ENCODE results near the gene ZG16B.

Gene ZG16B

DNA sequence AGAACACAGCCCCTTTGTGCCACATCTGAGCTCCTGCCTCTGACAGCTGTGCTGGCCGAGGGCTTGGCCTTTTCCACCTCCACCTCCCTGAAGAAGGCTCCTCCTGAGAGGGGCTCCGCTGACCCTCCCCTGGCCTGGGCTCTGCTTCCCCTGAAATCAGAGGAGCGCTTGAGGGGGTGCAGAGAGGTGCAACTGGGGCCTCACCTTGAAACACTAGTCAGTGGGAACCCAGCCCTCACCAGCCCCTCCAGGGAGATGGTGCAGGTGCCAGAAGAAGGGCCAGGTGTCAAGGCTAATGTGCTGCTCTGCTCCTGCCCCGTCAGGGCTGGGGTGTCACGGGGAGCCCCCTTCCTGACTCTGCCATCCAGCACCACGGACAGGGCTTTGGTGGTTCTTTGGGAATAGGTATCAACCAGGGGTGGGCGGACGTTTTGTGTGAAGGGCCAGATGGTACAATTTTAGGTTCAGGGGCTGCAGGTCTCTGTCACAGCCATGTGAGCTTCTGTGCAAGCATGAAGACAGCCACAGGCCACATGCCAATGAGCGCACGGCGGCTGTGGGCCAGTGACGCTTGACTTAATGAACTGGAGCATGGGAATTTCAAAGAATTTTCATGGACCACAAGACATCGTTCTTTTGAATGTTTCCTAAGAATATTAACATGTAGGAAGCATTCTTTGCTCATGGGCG is 2.1 kb upstream of the ZG16B start:
- no peak overlapping the region for H3K27ac Mint-ChIP-seq
- no peaks in the 10 kb centered on the region for H3K9me3 Mint-ChIP-seq
- no peak overlapping the region for H3K4me3 Mint-ChIP-seq
- H3K27me3 Mint-ChIP-seq, result no peaks in the 10 kb centered on the region
- H3K36me3 Mint-ChIP-seq, result no peaks in the 10 kb centered on the region
- H3K4me1 Mint-ChIP-seq, result no peaks in the 10 kb centered on the region

DNA sequence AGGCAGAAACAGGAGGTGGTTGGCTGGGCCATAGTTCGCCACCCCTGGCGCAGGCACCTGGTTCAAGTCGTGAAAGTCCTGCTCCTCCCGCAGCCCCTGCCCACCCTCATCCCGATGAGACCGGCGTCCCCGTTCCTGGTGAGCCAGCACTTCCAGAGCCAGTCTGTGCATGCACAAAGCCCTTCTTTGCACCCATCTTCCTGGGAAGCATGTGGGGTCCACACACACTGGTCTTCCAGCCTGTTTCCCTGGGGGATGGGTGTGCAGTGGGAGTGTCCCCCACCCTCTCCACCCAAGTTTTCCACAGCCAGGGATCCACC is 1.6 kb upstream of the ZG16B start:
- no peaks in the 10 kb centered on the region for H3K36me3 Mint-ChIP-seq
- no peak overlapping the region for H3K4me3 Mint-ChIP-seq
- no peaks in the 10 kb centered on the region for H3K27me3 Mint-ChIP-seq
- no peaks in the 10 kb centered on the region for H3K4me1 Mint-ChIP-seq
- no peak overlapping the region for H3K27ac Mint-ChIP-seq
- H3K9me3 Mint-ChIP-seq, result no peaks in the 10 kb centered on the region

DNA sequence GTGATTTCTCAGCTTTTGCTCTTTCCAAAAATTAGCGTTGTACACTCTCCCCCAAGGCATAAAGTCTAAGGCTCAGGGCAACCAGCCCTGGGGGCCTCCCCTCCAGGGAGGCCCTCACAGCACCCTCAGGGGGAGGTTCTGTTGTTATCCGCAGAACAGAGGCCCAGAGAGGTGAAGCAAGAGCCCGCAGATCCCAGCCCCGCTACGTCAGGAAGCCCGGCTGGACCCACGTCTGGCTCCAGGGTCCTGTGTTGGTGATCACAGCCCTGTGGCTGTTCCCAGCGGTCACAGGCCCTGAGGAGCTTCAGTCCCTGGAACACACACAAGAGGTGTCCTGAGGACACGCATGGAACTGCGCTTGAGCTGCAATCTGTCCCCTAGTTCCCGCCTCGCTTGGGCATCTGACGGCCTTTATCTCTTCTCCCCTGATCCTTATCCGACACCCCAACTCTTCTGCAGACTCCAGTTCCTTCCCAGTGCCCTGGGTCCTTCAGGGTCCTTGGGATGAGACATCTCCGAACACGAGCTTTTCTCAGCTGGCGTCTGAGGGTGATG is 1.1 kb upstream of the ZG16B start:
- Mint-ChIP-seq H3K4me3 (no peak overlapping the region), H3K36me3 (no peaks in the 10 kb centered on the region), H3K9me3 (no peaks in the 10 kb centered on the region), H3K27ac (no peak overlapping the region), H3K4me1 (no peaks in the 10 kb centered on the region), H3K27me3 (no peaks in the 10 kb centered on the region)

GRCh38 chr16:2830355-2830695 is 222 bp downstream of the ZG16B start:
- Mint-ChIP-seq H3K36me3 (no peaks in the 10 kb centered on the region), H3K9me3 (no peaks in the 10 kb centered on the region), H3K4me1 (no peaks in the 10 kb centered on the region), H3K4me3 (no peak overlapping the region), H3K27me3 (no peaks in the 10 kb centered on the region), H3K27ac (no peak overlapping the region)

DNA sequence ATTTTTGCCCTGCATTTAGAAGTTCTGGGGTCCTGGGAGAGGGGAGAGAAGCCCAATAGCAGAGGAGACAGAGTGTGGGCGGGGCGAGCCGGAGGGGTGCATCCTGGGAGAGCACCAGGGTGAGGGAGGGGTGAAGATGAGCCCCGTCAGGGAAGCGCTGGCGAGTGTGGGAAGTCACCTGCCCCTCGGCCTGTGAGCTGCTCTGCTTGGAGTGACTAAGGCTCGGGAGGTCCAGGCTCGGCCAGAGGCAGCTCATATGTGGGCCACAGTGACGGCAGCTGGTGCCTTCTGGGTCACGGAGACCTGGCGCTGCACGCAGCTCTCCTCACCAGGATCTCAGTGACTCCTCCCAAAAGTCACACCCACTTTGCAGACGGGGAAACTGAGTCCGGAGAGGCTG is 1.1 kb downstream of the ZG16B start:
- Mint-ChIP-seq H3K27ac (no peak overlapping the region), H3K36me3 (no peaks in the 10 kb centered on the region), H3K27me3 (no peaks in the 10 kb centered on the region), H3K4me1 (no peaks in the 10 kb centered on the region), H3K4me3 (no peak overlapping the region), H3K9me3 (no peaks in the 10 kb centered on the region)

DNA sequence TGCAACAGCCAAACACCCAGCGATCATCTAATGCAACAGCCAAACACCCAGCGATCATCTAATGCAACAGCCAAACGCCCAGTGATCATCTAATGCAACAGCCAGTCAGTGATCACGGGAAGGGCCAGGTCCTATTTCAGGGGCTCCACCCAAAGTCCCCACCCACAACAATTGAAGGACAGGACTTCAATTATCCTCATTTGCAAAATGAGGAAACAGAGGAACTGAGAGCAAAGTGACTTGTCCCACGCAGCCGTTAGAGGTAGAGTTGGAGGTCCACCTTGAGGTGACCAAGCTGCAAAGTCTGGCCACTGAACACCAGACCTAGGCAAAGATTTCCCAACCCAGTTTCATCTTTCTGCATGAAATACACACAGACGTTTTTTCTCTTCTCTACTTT is 3.7 kb downstream of the ZG16B start:
- Mint-ChIP-seq H3K4me1 (peaks cover 5% of the 10 kb centered on the region), H3K36me3 (no peaks in the 10 kb centered on the region), H3K27ac (no peak overlapping the region), H3K27me3 (no peaks in the 10 kb centered on the region), H3K9me3 (no peaks in the 10 kb centered on the region), H3K4me3 (no peak overlapping the region)

GRCh38 chr16:2834968-2835367 is 4.9 kb downstream of the ZG16B start:
- H3K4me3 Mint-ChIP-seq, result no peak overlapping the region
- no peaks in the 10 kb centered on the region for H3K9me3 Mint-ChIP-seq
- H3K27ac Mint-ChIP-seq, result no peak overlapping the region
- H3K4me1 Mint-ChIP-seq, result peaks cover 15% of the 10 kb centered on the region
- H3K27me3 Mint-ChIP-seq, result no peaks in the 10 kb centered on the region
- no peaks in the 10 kb centered on the region for H3K36me3 Mint-ChIP-seq

GRCh38 chr16:2835638-2836493 is 5.8 kb downstream of the ZG16B start:
- Mint-ChIP-seq H3K9me3 (no peaks in the 10 kb centered on the region), H3K4me3 (no peak overlapping the region), H3K4me1 (peaks cover 15% of the 10 kb centered on the region), H3K27me3 (no peaks in the 10 kb centered on the region), H3K27ac (no peak overlapping the region), H3K36me3 (no peaks in the 10 kb centered on the region)

DNA sequence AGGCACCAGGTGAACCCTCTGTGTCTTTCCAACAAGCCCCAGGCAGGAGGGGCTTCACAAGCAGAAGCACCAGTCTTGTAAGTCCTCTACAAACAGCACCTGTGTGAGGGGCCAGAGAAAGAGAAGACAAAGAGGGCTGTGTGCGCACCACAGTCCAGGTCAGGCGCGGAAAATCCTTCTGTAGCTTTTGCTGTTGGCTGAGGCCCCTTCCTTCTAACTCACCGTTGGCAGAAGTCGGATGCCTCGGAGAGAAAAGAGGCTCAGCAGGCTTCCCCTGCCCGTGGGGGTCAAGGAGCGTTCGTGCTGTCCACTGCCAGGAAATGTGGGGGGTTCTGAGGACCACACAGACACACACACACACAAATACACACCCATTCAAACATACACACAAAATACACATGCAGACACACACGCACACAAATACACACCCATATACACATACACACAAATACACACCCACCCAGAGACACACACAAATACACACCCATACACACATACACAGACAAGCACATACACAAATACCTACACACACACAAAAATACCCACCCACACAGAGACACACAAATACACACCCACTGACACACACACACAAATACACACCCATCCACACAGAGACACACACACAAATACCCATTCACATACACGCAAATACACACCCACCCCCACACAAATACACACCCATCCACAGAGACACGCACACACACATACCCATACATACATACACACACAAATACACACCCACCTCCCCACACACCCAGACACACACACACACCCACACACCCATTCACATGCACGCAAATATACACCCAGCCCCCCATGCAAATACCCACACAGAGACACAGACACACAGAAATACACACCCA is 6.8 kb downstream of the ZG16B start:
- peaks cover 23% of the 10 kb centered on the region for H3K4me1 Mint-ChIP-seq
- no peak overlapping the region for H3K27ac Mint-ChIP-seq
- H3K4me3 Mint-ChIP-seq, result no peak overlapping the region
- no peaks in the 10 kb centered on the region for H3K9me3 Mint-ChIP-seq
- H3K27me3 Mint-ChIP-seq, result no peaks in the 10 kb centered on the region
- no peaks in the 10 kb centered on the region for H3K36me3 Mint-ChIP-seq

GRCh38 chr16:2838928-2839327 is 8.8 kb downstream of the ZG16B start:
- no peak overlapping the region for H3K27ac Mint-ChIP-seq
- no peaks in the 10 kb centered on the region for H3K36me3 Mint-ChIP-seq
- no peaks in the 10 kb centered on the region for H3K27me3 Mint-ChIP-seq
- H3K4me3 Mint-ChIP-seq, result no peak overlapping the region
- H3K9me3 Mint-ChIP-seq, result no peaks in the 10 kb centered on the region
- H3K4me1 Mint-ChIP-seq, result peaks cover 33% of the 10 kb centered on the region

- no peaks in the 10 kb centered on the region for H3K27me3 Mint-ChIP-seq
- no peak overlapping the region for H3K4me3 Mint-ChIP-seq
- peaks cover 33% of the 10 kb centered on the region for H3K4me1 Mint-ChIP-seq
- H3K36me3 Mint-ChIP-seq, result no peaks in the 10 kb centered on the region
- no peaks in the 10 kb centered on the region for H3K9me3 Mint-ChIP-seq
- no peak overlapping the region for H3K27ac Mint-ChIP-seq
Measured at GRCh38 chr16:2839650-2840450, 9.7 kb downstream of the ZG16B start.

- Mint-ChIP-seq H3K27ac (no peak overlapping the region), H3K27me3 (no peaks in the 10 kb centered on the region), H3K4me3 (no peak overlapping the region), H3K9me3 (no peaks in the 10 kb centered on the region), H3K36me3 (no peaks in the 10 kb centered on the region), H3K4me1 (peaks cover 33% of the 10 kb centered on the region)
Measured at GRCh38 chr16:2840914-2841313, 10.8 kb downstream of the ZG16B start.

DNA sequence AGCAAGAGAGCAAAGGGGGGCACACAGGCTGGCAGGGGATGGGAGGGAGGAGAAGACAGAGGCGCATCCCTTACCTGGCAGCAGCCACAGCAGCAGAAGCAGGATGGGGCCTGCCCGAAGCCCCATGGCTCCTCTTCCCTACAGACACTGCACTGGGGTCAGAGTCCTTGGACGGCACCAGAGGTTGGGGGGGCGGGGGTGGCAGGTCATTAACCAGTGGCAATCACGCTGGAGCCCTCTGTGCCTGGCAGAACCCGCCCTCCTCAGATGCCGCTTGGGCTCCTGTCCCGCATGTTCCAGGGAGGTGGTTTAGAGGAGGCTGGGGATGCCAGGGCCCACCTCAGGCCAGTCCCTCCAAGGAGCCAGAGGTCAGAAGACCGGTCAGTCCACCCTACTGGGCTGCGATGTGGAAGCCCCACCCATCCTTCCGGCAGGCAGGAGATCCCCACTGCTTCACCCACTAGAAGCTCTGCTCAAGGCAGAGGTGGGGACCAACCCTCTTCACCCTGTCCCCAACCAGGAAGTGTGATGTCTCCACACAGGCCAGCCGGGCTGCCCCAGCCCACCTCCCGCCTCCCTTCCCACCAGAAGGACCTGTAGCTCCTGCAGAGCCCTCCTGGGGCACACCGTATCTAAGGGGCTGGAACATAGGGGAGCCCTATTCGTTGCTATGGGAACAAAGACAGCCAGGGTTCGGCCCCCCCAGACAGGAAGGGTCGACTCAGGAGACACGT is 11.7 kb downstream of the ZG16B start:
- H3K9me3 Mint-ChIP-seq, result no peaks in the 10 kb centered on the region
- H3K4me1 Mint-ChIP-seq, result peaks cover 39% of the 10 kb centered on the region
- no peaks in the 10 kb centered on the region for H3K27me3 Mint-ChIP-seq
- H3K4me3 Mint-ChIP-seq, result peak overlapping the region; percentile 82
- H3K36me3 Mint-ChIP-seq, result no peaks in the 10 kb centered on the region
- H3K27ac Mint-ChIP-seq, result no peak overlapping the region

GRCh38 chr16:2842340-2843000 is 12.4 kb downstream of the ZG16B start:
- H3K9me3 Mint-ChIP-seq, result no peaks in the 10 kb centered on the region
- H3K36me3 Mint-ChIP-seq, result no peaks in the 10 kb centered on the region
- peaks cover 44% of the 10 kb centered on the region for H3K4me1 Mint-ChIP-seq
- H3K27me3 Mint-ChIP-seq, result no peaks in the 10 kb centered on the region
- peak overlapping the region; percentile 91 for H3K27ac Mint-ChIP-seq
- H3K4me3 Mint-ChIP-seq, result peak overlapping the region; percentile 82

All from activated naive CD4-positive, alpha-beta T cell treated with anti-CD3 and anti-CD28 coated beads, Interleukin-2, amount 50 U/mL, for 24 hours (primary cell).